Lower lobe of right lung (tissue), 2 donors: Measurements from ENCODE around the gene CACNA1D. TPM values are rescaled to one million over a fixed set of nuclear protein-coding genes. Genes with fewer than 3 reads are reported as not detected.

Source experiments
- ATAC-seq, 2 donors: fragments of 200-7000 bp; cut with Tn5 transposase; one replicate each; pipeline ENCODE4 v1.9.1; 2020 to 2022; ENCODE audit warnings: mild to moderate bottlenecking in 2 of 2, moderate library complexity in 2 of 2
- DNase-seq: peaks from one replicate; pipeline ENCODE4 v3.0.0-alpha.2; 2020
- H3K27ac ChIP-seq: fragments of 200-600 bp; one replicate; pipeline ENCODE4 v1.8.0; 2022
- H3K27me3 ChIP-seq: fragments of 200-600 bp; one replicate; pipeline ENCODE4 v1.8.0; 2022; ENCODE audit warnings: low read depth
- H3K36me3 ChIP-seq: fragments of 200-600 bp; one replicate; pipeline ENCODE4 v1.8.0; 2022; ENCODE audit warnings: mild to moderate bottlenecking
- H3K4me1 ChIP-seq: fragments of 200-600 bp; one replicate; pipeline ENCODE4 v1.8.0; 2022
- H3K4me3 ChIP-seq: fragments of 200-600 bp; one replicate; pipeline ENCODE4 v1.8.0; 2022; ENCODE audit warnings: mild to moderate bottlenecking
- H3K9me3 ChIP-seq: fragments of 200-600 bp; one replicate; pipeline ENCODE4 v1.8.0; 2022
- intact Hi-C: fragments of 100-400 bp; cut with DNase I; formaldehyde crosslinking; loops from one replicate; pipeline ENCODE4 v1.11.0; 2022
- total RNA-seq: library from RNA; stranded (reverse); fragmentation: NEBNext Ultra II Directional; extraction: Animal tissue kit (Norgen Biotek cat#: 25700); gene quantifications from one replicate; pipeline ENCODE4 v1.2.1, GENCODE V29; 2021
- TF ChIP-seq, protein P1 (sequence below): fragments of 200-600 bp; IDR thresholded peaks from one replicate; pipeline ENCODE4 v1.8.0; 2022; ENCODE audit warnings: antibody characterized with exemption, mild to moderate bottlenecking
- donor health status: DM: no; HTN: yes; CAD: no; lungs with severe emphysema.

Gene CACNA1D
- total RNA-seq, 1 donor from 2014 or later, result 33.6 TPM

DNA sequence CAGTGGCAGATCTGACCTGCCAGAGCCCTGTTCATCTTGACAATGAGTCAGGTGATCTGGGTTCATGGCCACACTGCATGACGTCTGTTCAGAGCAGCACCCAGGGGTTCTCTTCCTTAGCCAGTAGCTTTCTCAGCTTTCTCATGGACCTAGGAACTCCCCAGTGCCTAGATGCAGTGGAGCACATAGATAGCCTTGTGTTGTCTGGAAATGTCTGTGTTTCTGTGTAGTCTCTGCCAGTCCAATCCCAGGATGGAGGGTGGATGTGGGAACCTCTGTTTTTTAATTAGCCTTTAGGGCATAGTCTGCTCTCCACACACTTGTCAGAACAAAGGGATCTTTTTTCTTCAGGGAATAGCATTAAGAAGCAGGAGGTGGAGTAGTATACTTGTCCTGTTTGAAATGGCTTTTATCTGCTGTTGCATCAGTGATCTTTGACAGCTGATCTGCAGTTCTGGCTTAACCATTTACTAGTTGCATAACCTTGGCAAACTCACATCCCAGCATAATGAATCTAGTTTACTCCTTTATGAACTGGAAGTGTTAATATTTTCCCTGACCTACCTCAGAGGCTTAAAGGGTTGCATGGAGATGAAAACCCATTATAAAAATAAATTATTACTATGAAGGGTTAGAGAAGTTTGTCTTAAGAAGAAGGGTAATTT is 16.1 kb upstream of the CACNA1D start:
- H3K27ac ChIP-seq, result no peak overlapping the region
- intact Hi-C loops, result no loop called here
- no peaks in the 10 kb centered on the region for H3K36me3 ChIP-seq
- TF ChIP-seq, protein P1, sequence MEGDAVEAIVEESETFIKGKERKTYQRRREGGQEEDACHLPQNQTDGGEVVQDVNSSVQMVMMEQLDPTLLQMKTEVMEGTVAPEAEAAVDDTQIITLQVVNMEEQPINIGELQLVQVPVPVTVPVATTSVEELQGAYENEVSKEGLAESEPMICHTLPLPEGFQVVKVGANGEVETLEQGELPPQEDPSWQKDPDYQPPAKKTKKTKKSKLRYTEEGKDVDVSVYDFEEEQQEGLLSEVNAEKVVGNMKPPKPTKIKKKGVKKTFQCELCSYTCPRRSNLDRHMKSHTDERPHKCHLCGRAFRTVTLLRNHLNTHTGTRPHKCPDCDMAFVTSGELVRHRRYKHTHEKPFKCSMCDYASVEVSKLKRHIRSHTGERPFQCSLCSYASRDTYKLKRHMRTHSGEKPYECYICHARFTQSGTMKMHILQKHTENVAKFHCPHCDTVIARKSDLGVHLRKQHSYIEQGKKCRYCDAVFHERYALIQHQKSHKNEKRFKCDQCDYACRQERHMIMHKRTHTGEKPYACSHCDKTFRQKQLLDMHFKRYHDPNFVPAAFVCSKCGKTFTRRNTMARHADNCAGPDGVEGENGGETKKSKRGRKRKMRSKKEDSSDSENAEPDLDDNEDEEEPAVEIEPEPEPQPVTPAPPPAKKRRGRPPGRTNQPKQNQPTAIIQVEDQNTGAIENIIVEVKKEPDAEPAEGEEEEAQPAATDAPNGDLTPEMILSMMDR, result no peak
- H3K27me3 ChIP-seq, result peaks cover 4% of the 10 kb centered on the region
- no peak for DNase-seq
- no peaks in the 10 kb centered on the region for H3K4me1 ChIP-seq
- H3K9me3 ChIP-seq, result no peaks in the 10 kb centered on the region
- H3K4me3 ChIP-seq, result no peak overlapping the region
- peak in 1 of 2 donors; percentile 39 for ATAC-seq

DNA sequence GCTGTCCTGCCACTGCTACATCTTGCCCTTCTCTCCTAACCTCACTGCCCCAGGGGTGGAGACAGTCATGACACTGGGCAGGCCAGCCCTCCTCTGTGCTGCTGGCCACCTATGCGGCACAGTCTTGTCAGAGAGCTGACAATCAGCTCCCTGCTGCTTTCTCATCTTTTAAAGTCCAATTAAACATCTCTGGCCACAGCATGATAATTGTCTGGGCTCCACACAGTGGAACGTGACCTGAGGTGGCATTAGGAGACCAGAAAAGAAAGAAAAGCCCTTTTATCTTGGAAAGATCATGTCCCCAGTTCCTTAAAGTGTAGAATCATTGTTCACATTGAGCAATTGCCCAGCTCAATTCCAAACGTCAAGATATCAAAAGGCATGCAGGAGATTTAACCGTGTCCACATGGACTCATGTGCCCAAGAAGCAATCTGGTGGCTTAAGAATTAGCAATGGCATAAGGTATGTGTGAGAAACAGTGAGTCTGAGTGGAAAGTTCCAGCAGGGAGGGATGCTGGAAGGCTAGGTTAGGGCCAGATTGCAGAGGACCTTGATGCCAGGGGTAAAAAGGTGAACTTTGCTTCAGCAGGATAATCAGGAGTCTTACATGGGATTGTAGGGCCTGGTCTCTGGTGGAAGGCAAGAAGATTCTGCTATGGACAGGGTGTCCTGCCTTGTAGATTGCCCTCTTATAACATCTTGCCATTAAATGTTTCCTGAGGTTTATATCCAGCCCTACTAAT is 15.3 kb upstream of the CACNA1D start:
- no peaks in the 10 kb centered on the region for H3K4me1 ChIP-seq
- TF ChIP-seq, protein P1, result no peak
- no peak overlapping the region for H3K27ac ChIP-seq
- no peak for DNase-seq
- ATAC-seq, result no peak
- H3K36me3 ChIP-seq, result no peaks in the 10 kb centered on the region
- no peaks in the 10 kb centered on the region for H3K9me3 ChIP-seq
- H3K27me3 ChIP-seq, result peaks cover 4% of the 10 kb centered on the region
- intact Hi-C loops, result no loop called here
- H3K4me3 ChIP-seq, result no peak overlapping the region

DNA sequence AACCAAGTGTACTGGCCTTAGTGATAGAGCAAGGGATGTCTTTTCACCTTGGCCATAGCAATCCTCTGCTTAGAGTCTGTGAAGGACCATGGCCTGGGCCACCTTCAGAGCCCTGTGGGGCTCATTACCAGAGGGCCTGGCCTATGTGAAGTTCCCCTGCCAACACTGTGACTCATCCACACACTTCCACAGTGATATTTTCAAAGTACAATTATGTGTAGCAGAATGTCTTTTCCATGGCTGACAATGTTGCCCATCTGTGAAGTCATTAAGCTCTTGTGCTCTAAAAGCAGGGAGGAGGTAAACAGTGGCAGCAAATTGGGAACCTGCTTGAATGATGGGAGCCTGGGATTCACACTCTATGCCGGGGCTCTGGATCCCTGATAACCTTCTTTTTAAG is 12.2 kb upstream of the CACNA1D start:
- H3K27ac ChIP-seq, result no peak overlapping the region
- no peak overlapping the region for H3K4me3 ChIP-seq
- ATAC-seq, result no peak
- H3K27me3 ChIP-seq, result peaks cover 4% of the 10 kb centered on the region
- H3K4me1 ChIP-seq, result no peaks in the 10 kb centered on the region
- no peak for DNase-seq
- H3K36me3 ChIP-seq, result no peaks in the 10 kb centered on the region
- TF ChIP-seq, protein P1, result no peak
- intact Hi-C loops, result no loop called here
- H3K9me3 ChIP-seq, result no peaks in the 10 kb centered on the region

DNA sequence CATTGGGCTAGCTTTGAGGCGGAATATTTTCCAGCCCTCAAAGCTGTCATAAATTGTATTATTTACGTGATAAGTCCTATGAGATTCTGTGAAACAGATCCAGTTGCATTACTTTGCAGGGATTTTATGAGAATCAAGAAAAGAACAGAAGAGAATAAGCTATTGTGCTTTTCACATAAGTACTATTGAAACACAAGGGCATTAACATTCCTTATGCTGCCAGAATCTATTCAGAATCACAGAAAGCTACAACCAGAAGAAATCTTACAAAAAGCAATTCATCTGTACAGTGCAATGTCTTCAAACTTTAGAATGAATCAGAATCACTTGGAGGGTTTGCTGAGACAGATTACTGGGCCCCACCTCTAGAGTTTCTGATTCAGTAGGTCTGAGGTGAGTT is 10.6 kb upstream of the CACNA1D start:
- no peak for ATAC-seq
- H3K27me3 ChIP-seq, result peaks cover 4% of the 10 kb centered on the region
- no peaks in the 10 kb centered on the region for H3K36me3 ChIP-seq
- no peak overlapping the region for H3K4me3 ChIP-seq
- no peaks in the 10 kb centered on the region for H3K4me1 ChIP-seq
- no peak overlapping the region for H3K27ac ChIP-seq
- H3K9me3 ChIP-seq, result no peaks in the 10 kb centered on the region
- DNase-seq, result no peak
- TF ChIP-seq, protein P1, result no peak
- intact Hi-C loops, result no loop called here

DNA sequence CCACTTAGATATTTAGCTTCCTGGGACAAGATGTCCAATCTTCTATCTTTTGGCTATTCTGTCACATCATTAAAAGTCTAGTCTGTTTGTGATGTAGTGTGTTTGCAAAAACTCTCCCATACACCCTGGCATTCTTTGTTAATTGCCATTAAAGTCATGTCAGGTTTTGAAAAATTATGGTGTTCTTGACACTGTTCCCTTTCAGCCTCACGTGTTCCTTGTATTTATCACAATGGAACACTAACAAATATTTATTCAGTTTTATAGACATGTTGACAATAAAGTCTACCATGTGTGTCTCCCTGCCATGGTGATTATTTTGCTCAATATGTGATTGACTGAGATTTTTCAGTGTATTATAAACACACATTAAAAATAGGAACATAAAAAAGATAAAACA is 9.4 kb upstream of the CACNA1D start:
- intact Hi-C loops, result no loop called here
- no peak for ATAC-seq
- DNase-seq, result no peak
- Histone ChIP-seq H3K27me3 (no peaks in the 10 kb centered on the region), H3K4me1 (no peaks in the 10 kb centered on the region), H3K36me3 (no peaks in the 10 kb centered on the region), H3K27ac (no peak overlapping the region), H3K4me3 (no peak overlapping the region), H3K9me3 (no peaks in the 10 kb centered on the region)
- TF ChIP-seq, protein P1, result no peak
